Gastrocnemius medialis (tissue), 4 donors: ENCODE results near the gene COPS3. TPM values are rescaled to one million over a fixed set of nuclear protein-coding genes. Genes with fewer than 3 reads are reported as not detected.
A peak's percentile ranks its signal among the peaks of the same experiment; 100 is the strongest.
"Not testable (repeated sequence)": the region's sequence is repeated elsewhere in the genome, so short reads cannot be mapped to it uniquely, and the experiment has no call there.

Experiments used
- ATAC-seq, 2 donors: fragments of 150-250 bp; one replicate each; pipeline ENCODE4 v1.9.1; 2016
- DNase-seq, 2 donors: peaks; one replicate each; pipeline ENCODE4 v3.0.0-alpha.2; 2019
- H3K27ac ChIP-seq, 4 donors: fragments of 200-600 bp; sonication (generic); 1 replicate in 1 of 4; 2 replicates in 3 of 4; pipeline ENCODE4 v1.5.1; 2016 to 2018; ENCODE audit warnings: mild to moderate bottlenecking in 2 of 4, moderate library complexity in 1 of 4
- H3K27me3 ChIP-seq, 3 donors: fragments of 200-600 bp; sonication (generic) in 2 of 3; 1 replicate in 1 of 3; 2 replicates in 2 of 3; pipeline versions ENCODE4 v1.5.1 to v1.6.0; 2016 to 2019; ENCODE audit warnings: mild to moderate bottlenecking in 1 of 3, moderate library complexity in 1 of 3
- H3K36me3 ChIP-seq, 2 donors: fragments of 200-600 bp; sonication (generic) in 1 of 2; one replicate each; pipeline ENCODE4 v1.5.1; 2017 to 2018
- H3K4me1 ChIP-seq, 2 donors: fragments of 200-600 bp; sonication (generic) in 1 of 2; one replicate each; pipeline ENCODE4 v1.5.1; 2016 to 2017; ENCODE audit warnings: mild to moderate bottlenecking in 2 of 2
- H3K4me3 ChIP-seq, 4 donors: fragments of 200-600 bp; sonication (generic) in 3 of 4; 1 replicate in 1 of 4; 2 replicates in 3 of 4; pipeline ENCODE4 v1.5.1; 2016 to 2019; ENCODE audit warnings: mild to moderate bottlenecking in 2 of 4
- H3K9me3 ChIP-seq, 3 donors: fragments of 200-600 bp; sonication (generic) in 2 of 3; 1 replicate in 1 of 3; 2 replicates in 2 of 3; pipeline ENCODE4 v1.5.1; 2016 to 2019
- POLR2A ChIP-seq, 2 donors: fragments of 450-650 bp; IDR thresholded peaks; one replicate each; pipeline ENCODE4 v1.6.1; 2017; ENCODE audit warnings: antibody characterized with exemption in 2 of 2, mild to moderate bottlenecking in 2 of 2, moderate library complexity in 2 of 2
- in situ Hi-C, 4 donors: fragments of 200-750 bp; cut with MboI; loops; one replicate each; pipeline versions ENCODE4 v1.15.0 to v1.8.0; 2017; ENCODE audit warnings: low sequenced_read_pairs in 4 of 4
- intact Hi-C: fragments of 100-400 bp; cut with DNase I; formaldehyde crosslinking; loops from one replicate; pipeline ENCODE4 v1.15.1; 2023; ENCODE audit warnings: low total_unique reads
- total RNA-seq, 4 donors: library from RNA; depleted of rRNA; stranded (reverse); fragments of >200 nt; gene quantifications; one replicate each; pipeline versions ENCODE4 v1.1.0 to v1.2.3, GENCODE V29; 2016
- TF ChIP-seq, protein P1 (sequence below), 5 experiments: fragments of 450-650 bp in 3 of 5; fragments of 200-600 bp in 2 of 5; sonication (generic) in 2 of 5; IDR thresholded peaks in 4 of 5; conservative IDR thresholded peaks in 1 of 5; 1 replicate in 4 of 5; 2 replicates in 1 of 5; pipeline ENCODE4 v1.5.1; 2016 to 2019; ENCODE audit warnings: antibody characterized with exemption in 5 of 5, mild to moderate bottlenecking in 3 of 5, moderate library complexity in 3 of 5

COPS3 gene
- total RNA-seq, 4 donors from 2014 or later = 145 to 249 (median 175) TPM

DNA sequence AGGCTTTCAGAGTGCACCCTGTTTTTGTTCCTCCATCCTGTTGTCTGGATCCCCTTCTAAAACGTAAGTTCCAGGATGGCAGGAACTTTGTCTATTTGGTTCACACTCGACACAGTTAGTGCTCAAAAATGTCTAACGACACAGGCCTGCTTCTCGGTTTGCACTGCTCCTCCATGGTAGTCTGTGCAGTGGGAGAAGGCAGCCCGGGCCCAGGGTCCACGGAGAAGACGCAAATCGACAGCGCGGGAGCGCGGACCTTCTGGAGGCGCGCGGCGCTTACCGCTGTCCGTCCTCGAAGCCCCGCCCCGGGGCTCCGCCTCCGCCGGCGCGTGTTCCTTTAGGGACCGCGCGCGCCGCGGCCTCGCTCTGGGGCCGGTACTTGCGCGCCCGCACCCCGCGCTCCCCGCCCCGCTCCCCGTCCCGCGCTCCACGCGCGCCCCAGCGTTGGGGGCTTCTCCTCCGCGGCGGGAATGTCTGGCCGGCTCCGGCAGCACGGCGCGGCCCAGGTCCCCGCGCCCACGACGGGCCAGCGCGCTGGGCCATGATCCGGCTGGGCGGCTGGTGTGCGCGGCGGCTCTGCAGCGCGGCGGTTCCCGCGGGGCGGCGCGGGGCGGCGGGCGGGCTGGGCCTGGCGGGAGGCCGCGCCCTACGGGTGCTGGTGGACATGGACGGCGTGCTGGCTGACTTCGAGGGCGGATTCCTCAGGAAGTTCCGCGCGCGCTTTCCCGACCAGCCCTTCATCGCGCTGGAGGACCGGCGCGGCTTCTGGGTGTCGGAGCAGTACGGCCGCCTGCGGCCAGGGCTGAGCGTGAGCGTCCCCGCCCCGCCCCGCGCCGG lies 22.2 kb upstream of the COPS3 start, which contains the start of gene NT5M:
Gene NT5M, plus strand, starts transcription at position 364 of the 837 bp plus-strand sequence. Its CDS starts 178 bp downstream, at position 542.
- in situ Hi-C loops = no loop called here
- DNase-seq (peak; percentile 41 to 48), ATAC-seq (peak; percentile 88 to 90)
- Histone ChIP-seq H3K4me1 (peaks cover 9 to 12% of the 10 kb centered on the region in 2 donors), H3K36me3 (no peaks in the 10 kb centered on the region), H3K9me3 (no peaks in the 10 kb centered on the region), H3K27ac (peak within 1 kb of the TSS; percentile 48 to 74 (median 60)), H3K4me3 (peak within 1 kb of the TSS; percentile 58 to 81 (median 70)), H3K27me3 (peaks cover 9 to 14% (median 9%) of the 10 kb centered on the region in 3 donors)
- TF ChIP-seq, protein P1, sequence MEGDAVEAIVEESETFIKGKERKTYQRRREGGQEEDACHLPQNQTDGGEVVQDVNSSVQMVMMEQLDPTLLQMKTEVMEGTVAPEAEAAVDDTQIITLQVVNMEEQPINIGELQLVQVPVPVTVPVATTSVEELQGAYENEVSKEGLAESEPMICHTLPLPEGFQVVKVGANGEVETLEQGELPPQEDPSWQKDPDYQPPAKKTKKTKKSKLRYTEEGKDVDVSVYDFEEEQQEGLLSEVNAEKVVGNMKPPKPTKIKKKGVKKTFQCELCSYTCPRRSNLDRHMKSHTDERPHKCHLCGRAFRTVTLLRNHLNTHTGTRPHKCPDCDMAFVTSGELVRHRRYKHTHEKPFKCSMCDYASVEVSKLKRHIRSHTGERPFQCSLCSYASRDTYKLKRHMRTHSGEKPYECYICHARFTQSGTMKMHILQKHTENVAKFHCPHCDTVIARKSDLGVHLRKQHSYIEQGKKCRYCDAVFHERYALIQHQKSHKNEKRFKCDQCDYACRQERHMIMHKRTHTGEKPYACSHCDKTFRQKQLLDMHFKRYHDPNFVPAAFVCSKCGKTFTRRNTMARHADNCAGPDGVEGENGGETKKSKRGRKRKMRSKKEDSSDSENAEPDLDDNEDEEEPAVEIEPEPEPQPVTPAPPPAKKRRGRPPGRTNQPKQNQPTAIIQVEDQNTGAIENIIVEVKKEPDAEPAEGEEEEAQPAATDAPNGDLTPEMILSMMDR (IDR thresholded peaks at IDR 0.05 in 4 of 5, conservative IDR thresholded peaks at IDR 0.05 in 1 of 5) = peak in 1 of 5 experiments; percentile 13
- TF ChIP-seq POLR2A (IDR thresholded peaks at IDR 0.05) = peak; percentile 58 to 62
- intact Hi-C loops = no loop called here

DNA sequence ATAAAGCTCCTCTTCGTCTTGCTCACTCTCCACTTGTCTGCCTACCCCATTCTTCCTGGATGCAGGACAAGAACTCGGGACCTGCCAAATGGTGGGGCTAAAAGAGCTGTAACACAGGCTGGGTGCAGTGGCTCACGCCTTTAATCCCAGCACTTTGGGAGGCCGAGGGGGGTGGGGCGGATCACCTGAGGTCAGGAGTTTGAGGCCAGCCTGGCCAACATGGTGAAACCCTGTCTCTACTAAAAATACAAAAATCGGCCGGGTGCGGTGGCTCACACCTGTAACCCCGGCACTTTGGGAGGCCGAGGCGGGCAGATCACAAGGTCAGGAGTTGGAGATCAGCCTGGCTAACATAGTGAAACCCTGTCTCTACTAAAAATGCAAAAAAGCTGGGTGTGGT lies 20.6 kb upstream of the COPS3 start:
- H3K4me3 ChIP-seq, H3K27ac ChIP-seq, H3K36me3 ChIP-seq, in situ Hi-C loops, intact Hi-C loops, H3K9me3 ChIP-seq, DNase-seq, ATAC-seq: not testable (repeated sequence)
- Histone ChIP-seq H3K27me3 (peaks cover 9 to 14% (median 9%) of the 10 kb centered on the region in 3 donors), H3K4me1 (peaks cover 9 to 12% of the 10 kb centered on the region in 2 donors)

DNA sequence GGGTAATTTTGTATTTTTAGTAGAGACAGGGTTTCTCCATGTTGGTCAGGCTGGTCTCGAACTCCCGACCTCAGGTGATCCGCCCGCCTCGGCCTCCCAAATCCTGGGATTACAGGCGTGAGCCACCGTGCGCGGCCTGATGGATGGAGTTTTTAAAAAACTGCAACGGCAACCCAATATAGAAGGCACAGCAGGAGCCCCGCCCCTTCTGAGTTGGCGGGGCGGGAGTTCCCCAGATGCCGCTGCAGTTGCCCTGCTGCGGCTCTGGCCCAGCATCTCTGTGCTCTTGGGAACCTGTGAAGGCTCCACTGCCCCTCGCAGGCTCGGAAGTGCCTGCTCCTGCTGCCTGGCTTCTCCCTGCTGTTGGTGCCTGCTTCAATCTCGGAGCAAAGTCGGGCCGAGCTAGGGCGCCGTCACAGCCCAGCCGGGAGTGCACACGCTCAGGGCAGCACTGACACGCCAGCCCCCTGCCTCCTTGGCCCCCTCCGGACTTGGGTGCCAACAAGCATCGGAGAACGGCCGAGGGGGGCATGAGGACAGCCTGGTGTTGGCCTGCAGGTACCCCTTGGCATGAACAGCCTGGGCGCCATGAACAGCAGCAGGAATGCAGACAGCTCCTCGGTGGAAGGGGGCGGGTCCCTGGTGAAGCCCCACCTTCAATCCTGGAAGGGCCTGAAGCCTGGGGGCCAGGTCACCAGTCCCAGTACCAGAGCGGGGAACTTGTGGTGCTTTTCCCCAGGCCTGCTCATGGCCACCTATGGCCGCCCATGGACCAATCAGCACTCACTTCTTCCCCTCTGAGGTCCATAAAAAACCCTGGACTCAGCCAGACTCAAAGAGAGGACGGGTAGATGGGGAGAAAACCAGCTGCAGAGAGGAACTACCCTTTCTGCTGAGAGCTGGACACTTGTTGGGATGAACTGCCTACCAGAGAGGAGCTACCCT lies 19.9 kb upstream of the COPS3 start:
- Histone ChIP-seq H3K4me1 (peaks cover 9 to 12% of the 10 kb centered on the region in 2 donors), H3K27ac (no peak overlapping the region), H3K9me3 (no peaks in the 10 kb centered on the region), H3K27me3 (peaks cover 9 to 14% (median 9%) of the 10 kb centered on the region in 3 donors), H3K36me3 (no peaks in the 10 kb centered on the region), H3K4me3 (peak overlapping the region; percentile 30 to 40 (median 38))
- TF ChIP-seq, protein P1 (IDR thresholded peaks at IDR 0.05 in 4 of 5, conservative IDR thresholded peaks at IDR 0.05 in 1 of 5) = no peak
- TF ChIP-seq POLR2A (IDR thresholded peaks at IDR 0.05) = no peak
- no peak for ATAC-seq
- intact Hi-C loops = no loop called here
- DNase-seq = no peak
- in situ Hi-C loops = no loop called here

DNA sequence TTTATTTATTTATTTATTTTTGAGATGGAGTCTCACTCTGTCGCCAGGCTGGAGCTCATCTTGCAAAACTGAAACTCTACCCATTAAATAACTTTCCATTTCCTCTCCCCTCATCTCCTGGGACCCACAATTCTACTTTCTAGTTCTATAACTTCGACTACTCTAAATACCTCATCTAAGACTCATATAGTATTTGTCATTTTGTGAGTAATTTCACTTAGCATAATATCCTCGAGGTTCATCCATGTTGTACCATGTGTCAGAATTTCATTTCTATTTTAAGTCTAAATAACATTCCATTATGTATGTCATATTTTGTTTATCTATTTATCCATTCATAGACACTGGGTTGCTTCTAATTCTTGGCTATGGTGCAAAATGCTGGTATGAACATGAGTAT lies 17.1 kb upstream of the COPS3 start:
- in situ Hi-C loops (loop anchor here in 1 of 4 donors (25.0 kb wide), 1 partner anchor 286 kb away; no protein-coding TSS in a partner anchor), intact Hi-C loops (no loop called here)
- H3K27me3 ChIP-seq = peaks cover 9 to 14% (median 9%) of the 10 kb centered on the region in 3 donors
- no peak for TF ChIP-seq POLR2A (IDR thresholded peaks at IDR 0.05)
- TF ChIP-seq, protein P1 (IDR thresholded peaks at IDR 0.05 in 4 of 5, conservative IDR thresholded peaks at IDR 0.05 in 1 of 5) = no peak
- H3K4me1 ChIP-seq = peaks cover 5 to 12% of the 10 kb centered on the region in 2 donors
- no peaks in the 10 kb centered on the region for H3K9me3 ChIP-seq
- H3K4me3 ChIP-seq = no peak overlapping the region
- H3K36me3 ChIP-seq = no peaks in the 10 kb centered on the region
- no peak for DNase-seq
- ATAC-seq = no peak
- H3K27ac ChIP-seq = no peak overlapping the region
